NCI-H1436 treated with DMSO at 0.1 percent for 48 hours (cell line): ENCODE results near the gene OR5D16.
"Not testable (repeated sequence)": the region's sequence is repeated elsewhere in the genome, so short reads cannot be mapped to it uniquely, and the experiment has no call there.

Experiments
- DNase-seq: peaks from one replicate; lab custom pipeline; 2025; lab: John Stamatoyannopoulos, UW

OR5D16 gene

DNA sequence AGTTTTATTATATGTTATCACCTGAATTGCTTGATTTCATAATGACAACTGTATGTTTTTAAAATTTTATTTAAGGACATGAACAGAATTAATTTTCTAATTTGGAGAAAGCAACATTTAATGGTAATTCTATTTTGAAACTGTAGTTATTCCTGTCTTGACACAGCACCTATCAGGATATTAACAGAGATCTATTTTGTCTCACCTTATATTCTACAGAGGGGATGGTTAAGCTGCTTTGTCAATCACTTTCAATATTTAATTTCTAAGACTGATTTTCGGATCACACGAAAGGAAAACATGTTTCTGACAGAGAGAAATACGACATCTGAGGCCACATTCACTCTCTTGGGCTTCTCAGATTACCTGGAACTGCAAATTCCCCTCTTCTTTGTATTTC lies at the start of gene OR5D16:
TSS of gene OR5D16 (plus strand) at position 301 of the 400 bp plus-strand sequence. CDS start at position 301, 0 bp downstream.
- DNase-seq, result no peak

DNA sequence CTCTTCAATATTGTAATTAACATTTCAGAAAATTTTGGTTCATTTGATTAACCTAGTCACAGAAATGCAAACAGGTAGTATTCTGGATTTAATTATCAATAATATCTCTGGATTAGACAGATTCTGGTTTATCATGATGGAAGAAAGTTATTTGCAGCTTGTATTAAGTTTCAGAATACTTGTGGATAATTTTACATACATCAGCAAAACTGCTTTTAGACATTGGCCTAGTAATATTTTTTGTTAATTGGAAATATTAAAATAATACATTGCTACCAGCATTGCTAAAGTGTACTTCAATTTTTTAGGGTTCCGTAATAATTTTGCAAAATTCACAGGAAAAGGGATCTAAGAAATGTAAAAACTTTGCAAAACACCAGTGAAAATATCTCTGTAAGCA lies 46.9 kb upstream of the OR5D16 start:
- no peak for DNase-seq

DNA sequence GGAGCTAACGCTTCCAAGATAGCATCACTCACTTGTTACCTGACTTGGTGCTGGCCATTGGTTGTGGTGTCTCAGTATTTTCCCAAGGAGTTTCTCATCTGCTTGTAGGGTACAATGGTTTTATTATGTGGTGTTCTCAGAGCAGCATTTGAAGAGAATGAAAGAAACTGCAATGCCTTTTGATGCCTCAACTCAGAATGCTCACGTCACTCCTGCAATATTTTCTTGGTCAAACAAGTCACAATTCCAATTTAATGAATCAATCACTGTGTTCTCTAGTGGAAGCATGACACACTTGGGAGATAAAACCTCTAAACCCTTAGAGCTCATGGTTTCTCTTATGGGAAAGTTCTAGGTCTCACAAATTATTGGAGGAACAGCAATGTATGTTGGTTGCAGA lies 45.2 kb upstream of the OR5D16 start:
- no peak for DNase-seq

DNA sequence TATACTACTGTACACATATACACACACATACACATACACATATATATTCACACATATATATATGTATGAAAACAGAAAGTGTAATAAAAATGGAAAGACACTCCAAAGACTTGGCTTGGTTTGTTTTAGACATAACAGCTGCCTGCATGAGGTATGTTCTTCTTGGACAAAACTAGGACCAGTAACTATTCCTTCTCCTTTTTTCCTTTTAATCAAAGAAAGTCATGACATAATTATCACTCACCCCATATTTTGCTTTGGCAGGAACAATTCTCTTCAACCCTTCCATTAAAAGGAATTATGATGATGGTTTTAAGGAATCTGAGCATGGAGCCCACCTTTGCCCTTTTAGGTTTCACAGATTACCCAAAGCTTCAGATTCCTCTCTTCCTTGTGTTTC lies 43.3 kb upstream of the OR5D16 start, which contains the start of gene OR5D14:
TSS of gene OR5D14 (plus strand) at position 301 of the 400 bp plus-strand sequence. CDS start at position 301, 0 bp downstream.
- no peak for DNase-seq

DNA sequence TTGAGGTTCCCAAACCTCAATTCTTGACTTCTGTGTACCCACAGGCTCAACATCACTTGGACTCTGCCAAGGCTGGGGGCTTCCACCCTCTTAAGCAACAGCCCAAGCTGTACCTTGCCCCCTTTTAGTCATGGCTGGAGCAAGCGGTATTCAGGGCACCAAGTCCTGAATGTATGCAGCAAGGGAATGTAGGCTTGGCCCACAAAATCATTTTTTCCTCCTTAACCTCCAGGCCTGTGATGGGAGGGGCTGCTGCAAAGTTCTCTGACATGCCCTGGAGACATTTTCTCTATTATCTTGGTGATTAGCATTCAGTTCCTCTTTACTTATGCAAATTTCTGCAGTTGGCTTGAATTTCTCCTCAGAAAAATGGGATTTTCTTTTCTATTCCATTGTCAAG lies 32.3 kb upstream of the OR5D16 start:
- DNase-seq, result no peak

DNA sequence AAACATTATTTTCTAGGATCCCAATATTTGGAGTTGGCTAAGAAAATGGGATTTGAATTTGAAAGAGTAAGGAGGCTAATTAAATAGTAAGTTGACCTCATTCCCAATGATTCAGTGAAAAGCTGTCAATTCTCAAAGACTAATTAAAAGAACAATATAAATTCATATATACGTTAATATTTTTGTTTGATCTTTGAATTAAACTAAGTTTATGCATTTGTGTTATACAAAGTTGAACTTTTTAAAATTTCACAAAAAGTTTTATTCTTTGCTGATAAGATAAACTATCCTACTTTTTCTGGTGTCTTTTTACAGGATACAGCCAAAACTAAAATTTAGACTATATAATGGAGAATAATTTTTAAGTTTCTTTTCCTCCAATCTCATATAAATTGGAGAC lies 27.5 kb upstream of the OR5D16 start, which contains the start of gene OR5L1:
TSS of gene OR5L1 (plus strand) at position 301 of the 400 bp plus-strand sequence. CDS start 100 bp downstream, outside the sequence.
- DNase-seq, result no peak

DNA sequence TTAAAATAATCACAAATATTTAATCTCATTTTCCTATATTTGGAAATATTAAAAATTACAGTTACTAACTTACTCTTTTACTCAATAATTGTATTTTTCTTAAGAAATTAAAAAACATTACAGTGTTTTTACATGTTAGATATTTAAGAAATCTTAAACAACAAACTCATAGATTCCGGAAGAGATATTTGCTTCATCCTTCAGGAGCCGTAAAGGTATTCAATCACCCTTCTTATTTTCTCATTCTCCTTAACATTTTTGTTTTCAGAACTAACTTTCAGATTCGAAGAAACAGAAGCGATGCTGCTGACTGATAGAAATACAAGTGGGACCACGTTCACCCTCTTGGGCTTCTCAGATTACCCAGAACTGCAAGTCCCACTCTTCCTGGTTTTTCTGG lies 19.2 kb upstream of the OR5D16 start, which contains the start of gene OR5D18:
TSS of gene OR5D18 (plus strand) at position 301 of the 400 bp plus-strand sequence. CDS start at position 301, 0 bp downstream.
- no peak for DNase-seq

DNA sequence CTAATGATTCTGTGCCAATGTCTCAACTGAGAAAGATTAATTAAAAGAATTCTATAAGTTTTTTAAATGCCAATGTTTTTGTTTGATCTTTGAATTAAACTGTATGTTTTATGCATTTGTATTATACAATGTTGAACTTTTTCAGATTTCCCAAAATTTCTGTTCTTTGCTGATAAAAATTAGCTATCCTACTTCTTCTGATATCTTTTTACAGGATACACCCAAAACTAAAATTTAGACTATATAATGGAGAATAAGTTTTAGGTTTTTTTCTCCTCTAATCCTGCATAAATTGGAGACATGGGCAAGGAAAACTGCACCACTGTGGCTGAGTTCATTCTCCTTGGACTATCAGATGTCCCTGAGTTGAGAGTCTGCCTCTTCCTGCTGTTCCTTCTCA lies 11.6 kb upstream of the OR5D16 start, which contains the start of gene OR5L2:
TSS of gene OR5L2 (plus strand) at position 301 of the 400 bp plus-strand sequence. CDS start at position 301, 0 bp downstream.
- no peak for DNase-seq

DNA sequence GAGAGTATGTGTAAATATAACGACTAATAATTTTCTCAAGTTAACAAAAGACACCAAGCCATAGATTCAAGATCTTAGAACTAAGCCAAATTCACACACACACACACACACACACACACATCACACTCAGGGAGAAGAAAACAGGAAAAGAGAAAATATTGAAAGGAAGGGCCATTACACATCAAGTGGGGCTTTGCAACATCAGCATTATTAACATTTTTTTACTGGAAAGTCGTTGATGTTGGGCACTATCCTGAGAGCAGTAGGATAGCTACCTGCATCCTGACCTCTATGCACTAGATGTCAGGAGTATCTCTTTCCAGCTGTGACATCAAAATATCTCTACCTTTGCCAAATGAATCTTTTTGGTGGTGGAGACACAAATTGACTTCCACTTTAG lies 8.9 kb downstream of the OR5D16 start:
- DNase-seq, result no peak

DNA sequence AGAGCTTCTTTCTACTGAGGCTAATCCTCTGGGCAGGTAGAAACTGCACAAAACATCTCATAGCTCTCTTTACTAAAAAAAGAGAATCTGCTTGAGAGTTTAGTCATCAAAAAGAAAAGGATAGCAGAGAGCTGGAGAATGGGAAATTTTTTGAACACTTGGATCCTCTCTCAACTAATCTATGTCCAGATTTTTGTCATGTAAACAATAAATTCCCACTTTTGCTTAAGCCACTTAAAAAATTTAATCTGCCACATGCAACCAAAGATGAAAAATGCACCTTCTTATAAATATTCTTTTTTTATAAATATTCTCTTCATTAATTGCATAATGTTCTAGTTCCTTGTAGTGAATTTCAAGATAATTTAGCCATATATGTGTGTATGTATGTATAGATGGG lies 10.5 kb downstream of the OR5D16 start:
- no peak for DNase-seq

DNA sequence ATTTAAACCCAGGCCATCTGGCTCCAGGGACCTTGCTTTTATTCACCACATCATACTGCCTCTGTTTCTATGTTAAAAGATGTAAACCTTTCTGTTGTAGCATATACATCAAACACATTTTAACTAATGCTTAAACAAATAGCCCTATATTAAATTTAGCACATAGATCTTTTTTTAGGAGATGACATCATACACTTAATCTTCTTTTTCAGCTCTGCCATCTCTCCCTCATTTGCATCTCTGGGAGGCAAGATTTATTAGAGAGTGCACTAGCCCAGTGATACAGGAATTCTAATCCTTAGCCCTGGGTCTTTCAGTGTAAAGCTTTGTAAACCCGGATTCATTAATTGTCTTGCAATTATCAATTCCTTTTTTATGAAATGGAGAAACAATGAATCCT lies 13.6 kb downstream of the OR5D16 start:
- DNase-seq, result no peak

DNA sequence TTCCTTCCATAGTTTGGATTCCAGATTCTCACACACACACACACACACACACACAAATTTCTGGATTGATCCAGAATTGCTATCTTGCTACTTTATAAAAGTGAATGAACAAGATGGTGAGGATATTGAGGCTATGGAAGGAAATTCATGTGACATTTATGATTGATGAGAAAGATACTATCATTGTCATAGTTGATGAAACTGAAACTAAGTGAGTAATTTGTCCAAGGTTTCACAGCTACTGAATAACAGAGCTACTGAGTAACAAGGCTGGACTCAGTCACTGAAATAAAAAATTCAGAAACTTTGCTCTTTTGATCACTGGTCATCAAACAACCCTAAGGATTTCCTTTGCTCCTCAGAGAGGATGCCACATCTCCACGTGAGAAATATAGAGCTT lies 16.2 kb downstream of the OR5D16 start:
- DNase-seq, result no peak

DNA sequence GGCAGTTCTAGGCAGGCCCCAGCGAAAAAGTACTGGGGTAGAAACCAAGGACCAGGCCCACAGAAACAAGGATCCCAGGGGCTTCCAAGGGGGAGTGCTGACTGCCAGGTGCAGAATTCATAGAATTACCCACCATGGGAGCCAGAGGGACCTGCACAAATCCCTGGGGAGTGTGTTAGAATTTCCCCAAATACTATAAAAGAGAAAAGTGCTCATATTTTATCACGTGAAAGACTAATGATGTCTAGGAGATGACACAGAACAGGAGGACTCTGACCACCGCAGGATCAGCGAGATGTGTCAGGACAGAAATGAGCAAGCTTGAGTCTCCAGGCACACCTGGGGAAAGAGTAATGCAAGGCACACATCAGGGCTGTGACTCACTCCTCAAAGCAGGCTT lies 28.8 kb downstream of the OR5D16 start:
- DNase-seq, result not testable (repeated sequence)

DNA sequence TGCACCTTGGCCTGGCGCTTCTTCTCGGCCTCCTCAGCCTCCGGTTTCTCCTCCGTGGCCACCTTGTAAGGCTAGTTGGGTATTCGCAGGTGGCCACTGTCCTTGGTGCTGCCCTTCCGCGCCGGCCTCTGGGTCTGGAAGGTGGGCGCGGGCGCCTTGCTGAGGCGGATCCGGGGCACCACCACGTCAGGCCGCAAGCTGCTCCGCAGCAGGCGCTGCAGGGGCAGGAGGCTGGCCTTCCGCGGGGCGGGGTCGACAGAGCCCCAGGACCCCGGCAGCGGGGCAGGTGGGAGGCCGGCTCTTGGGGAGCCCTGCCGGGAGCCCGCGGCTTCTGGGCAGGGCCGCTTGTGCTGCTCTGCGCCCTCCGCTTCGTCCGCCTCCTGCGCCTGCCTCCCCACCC lies 34.2 kb downstream of the OR5D16 start:
- DNase-seq, result not testable (repeated sequence)

DNA sequence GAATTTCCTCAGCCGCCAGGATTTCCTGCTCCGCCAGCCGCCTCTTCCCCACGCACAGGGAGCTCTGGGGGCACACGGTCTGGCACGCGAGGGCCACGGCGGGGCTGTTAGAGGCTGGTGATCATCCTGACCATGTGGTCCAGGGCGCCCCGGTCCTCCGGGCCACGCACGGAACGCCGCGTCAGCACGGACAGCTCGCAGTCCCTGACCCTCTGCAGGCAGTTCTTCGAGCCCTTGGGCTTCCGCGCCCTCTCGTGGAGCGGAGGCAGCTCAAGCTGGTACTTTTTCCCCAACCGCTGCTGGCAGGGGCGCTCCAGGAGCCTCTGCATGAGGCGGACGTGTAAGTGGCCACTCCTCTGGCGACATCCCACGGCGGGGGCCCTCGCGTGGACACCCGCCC lies 34.6 kb downstream of the OR5D16 start:
- DNase-seq, result not testable (repeated sequence)

DNA sequence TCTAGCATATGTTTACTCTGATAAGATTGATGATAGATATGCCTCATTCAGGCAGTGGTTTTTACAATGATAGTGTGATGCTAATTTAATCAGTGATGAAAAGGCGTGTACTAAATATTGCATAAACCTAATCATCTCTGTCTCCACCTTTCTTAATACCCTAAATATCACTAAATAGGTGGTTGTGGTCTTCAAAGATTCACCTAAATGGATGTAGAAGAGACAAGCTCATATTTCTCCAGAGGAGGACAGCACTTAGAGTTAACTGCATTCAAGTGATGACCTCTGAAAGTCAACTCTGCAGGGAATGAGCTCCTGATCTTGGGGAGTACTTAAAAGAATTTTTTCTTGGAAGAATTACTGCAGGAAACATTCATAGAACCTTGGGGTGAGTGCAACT lies 44.4 kb downstream of the OR5D16 start, which contains the start of gene TRIM51:
TSS of gene TRIM51 (plus strand) at position 301 of the 400 bp plus-strand sequence. CDS start 2,132 bp downstream, outside the sequence.
- DNase-seq, result not testable (repeated sequence)

DNA sequence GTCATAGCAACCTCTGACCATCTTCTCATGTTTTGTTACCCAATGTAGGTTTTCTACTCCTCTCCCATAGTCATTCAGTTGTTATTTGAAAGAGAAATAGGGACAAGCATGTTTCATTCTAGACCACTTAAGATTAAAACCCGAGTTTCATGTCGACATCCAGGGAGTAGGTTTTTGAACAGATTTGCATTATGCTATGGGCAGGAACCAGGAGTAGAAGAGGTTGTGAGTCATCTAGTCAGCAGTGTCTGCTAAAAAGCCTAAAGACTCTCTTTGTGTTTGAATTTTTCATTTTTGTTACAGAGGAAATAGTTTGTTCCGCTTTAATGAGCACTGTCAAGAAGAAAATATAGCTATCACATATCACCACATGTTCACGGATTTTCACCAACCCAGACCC lies 46.4 kb downstream of the OR5D16 start:
- not testable (repeated sequence) for DNase-seq

DNA sequence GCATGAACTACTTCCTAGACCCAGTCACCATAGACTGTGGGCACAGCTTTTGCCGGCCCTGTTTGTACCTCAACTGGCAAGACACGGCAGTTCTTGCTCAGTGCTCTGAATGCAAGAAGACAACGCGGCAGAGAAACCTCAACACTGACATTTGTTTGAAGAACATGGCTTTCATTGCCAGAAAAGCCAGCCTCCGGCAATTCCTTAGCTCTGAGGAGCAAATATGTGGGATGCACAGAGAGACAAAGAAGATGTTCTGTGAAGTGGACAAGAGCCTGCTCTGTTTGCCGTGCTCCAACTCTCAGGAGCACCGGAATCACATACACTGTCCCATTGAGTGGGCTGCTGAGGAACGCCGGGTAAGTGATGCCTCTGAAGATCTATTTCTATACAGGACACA lies 46.9 kb downstream of the OR5D16 start:
- DNase-seq, result not testable (repeated sequence)
